Right hindlimb (tissue), 1 donor: ENCODE data around the gene UBASH3A.
A peak's percentile ranks its signal among the peaks of the same experiment; 100 is the strongest.
"Not testable (repeated sequence)": the region's sequence is repeated elsewhere in the genome, so short reads cannot be mapped to it uniquely, and the experiment has no call there.

Experiments used
- DNase-seq: peaks from one replicate; pipeline ENCODE4 v3.0.0-alpha.2; 2018

UBASH3A gene

GRCh38 chr21:42454786-42455185, 51.1 kb downstream of the UBASH3A start:
- peak; percentile 37 for DNase-seq

DNA sequence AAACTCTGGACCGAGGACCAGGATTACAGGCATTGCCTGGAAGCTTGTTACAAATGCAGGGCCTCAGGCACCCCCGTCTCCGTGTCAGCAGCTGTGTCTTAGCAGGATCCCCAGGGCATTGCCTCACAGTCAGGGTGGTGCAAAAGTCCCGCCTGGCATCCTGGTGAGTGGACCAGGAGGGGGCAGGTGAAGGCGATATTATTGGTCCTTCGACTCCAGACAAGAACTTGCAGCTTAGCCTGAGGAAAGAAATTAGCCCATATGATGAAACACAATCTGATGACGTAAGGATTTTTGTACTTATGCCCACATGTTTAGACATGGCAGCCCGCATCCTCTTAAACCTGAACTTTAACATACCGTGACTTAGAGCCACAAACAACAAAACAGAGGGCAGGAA, 51.5 kb downstream of the UBASH3A start:
- DNase-seq, result peak; percentile 14

DNA sequence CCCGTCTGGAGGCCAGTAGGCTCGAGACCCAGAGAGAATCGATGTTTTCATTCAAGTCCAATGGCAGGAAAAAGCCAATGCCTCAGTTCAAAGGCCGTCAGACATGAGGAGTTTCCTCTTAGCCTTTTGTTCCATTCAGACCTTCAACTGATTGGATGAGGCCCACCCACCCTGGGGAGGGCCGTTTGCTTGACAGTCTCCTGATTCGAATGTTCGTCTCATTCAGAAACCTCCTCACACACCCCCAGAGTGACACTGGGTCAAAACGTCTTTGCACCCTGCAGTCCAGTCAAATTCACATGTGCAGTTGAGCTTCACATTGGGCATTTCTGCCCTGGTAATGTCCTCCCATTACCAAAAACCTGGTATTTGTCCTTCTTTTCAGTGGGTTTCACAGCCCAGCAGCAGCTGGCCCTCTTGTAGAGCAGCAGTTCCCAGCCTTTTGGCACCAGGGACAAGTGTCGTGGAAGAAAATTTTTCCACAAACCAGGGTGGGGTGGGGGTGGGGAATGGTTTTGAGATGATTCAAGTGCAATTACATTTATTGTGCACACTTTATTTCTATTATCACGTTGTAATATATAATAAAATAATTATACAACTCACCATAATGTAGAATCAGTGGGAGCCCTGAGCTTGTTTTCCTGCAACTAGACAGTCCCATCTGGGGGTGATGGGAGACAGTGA, 52.2 kb downstream of the UBASH3A start:
- peak; percentile 2 for DNase-seq

DNA sequence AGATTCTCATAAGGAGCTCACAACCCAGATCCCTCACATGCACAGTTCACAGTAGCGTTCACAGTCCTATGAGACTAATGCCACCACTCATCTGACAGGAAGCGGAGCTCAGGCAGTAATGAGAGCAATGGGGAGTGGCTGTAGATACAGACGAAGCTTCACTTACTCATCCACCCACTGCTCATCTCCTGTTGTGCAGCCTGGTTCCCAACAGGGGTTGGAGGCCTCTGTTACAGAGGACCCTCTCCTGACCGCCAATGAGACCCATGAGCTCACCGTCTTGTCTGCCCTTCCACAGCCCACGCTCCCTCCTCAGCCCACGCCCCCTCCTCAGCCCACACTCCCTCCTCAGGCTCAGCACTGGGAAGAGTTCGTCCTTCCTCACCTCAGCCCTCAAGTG, 52.8 kb downstream of the UBASH3A start:
- DNase-seq, result peak; percentile 6

- DNase-seq, result no peak
These were observed 55.4 kb downstream of the UBASH3A start for GRCh38 chr21:42459082-42459460.

DNA sequence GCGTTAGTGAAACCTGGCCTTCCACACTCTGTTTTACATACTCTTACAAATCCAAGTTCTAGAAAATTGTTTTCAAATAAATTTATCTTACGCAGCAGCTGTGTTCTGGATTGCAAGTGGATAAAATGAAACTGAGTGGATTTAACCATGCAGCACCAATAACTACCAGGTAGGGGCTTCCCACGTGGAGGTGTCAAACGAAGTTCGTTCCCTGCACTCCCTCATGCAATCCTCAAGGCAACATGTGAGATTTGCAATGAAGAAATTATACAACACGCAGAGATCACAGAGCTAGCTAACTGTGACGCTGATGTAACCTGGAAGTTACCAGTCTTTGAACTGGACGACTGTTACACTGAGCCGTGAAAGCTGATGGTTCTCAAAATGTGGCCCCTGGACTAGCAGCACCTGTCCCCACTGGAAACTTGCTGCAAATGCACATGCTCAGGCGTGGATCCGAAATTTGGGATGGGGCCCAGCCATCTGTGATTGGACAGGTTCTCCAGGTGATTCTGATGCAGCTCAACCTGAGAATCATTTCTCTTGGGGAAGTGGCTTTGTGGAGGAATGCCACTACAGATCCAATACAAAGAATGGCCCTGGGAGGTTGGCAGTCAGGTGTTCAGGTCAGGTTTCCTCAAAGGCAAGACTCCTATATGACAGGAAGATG, 56.0 kb downstream of the UBASH3A start:
- no peak for DNase-seq

- DNase-seq, result no peak
These were observed 56.9 kb downstream of the UBASH3A start for GRCh38 chr21:42460391-42461184.

GRCh38 chr21:42461185-42461520, 57.5 kb downstream of the UBASH3A start:
- no peak for DNase-seq

DNA sequence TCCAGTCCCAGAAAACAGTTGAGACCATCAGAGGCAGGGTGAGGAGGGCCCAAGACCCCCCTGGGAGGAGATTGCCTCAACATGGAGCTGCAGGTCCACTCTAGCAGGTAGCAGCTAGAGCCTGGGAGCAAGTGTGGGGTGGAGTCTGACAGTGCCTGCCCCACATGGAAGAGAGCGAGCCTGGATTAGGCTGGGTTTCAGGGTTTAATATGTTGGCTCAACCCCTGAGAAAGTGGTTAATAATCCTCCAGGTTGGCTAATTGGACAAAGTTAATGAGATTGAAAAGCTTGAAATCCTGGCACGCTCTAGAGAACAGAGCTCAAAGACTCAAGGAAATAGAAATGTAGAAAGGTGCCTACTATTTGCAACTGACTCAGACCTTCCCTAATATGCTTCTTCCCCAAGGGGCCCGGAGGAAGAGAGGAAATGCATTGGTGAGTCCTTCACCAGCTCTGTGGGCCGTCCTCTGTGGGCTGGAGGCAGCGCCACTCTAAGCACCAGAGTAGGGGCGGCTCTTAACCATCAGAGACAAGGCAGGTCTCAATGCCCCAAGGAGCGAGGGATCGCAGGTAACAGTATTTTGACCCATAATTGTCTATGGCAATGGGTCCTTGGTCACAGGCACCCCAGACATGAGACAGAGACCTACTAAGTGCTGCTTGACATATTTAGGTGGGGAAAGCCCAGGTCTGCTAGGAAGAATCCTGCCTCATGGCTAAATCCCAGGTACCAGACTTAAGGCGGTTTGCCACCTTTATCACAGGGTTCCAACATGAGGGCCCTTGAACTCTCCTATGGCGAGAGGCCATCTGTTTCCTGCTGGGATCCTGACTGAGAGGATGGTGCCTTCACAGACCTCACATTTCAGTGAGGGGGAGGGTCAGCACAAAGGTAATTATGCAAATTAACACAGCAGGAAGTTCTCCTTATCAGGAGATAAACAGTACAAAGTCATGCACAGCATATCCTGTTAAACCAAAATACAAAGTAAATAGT, 58.5 kb downstream of the UBASH3A start:
- peak; percentile 9 for DNase-seq

DNA sequence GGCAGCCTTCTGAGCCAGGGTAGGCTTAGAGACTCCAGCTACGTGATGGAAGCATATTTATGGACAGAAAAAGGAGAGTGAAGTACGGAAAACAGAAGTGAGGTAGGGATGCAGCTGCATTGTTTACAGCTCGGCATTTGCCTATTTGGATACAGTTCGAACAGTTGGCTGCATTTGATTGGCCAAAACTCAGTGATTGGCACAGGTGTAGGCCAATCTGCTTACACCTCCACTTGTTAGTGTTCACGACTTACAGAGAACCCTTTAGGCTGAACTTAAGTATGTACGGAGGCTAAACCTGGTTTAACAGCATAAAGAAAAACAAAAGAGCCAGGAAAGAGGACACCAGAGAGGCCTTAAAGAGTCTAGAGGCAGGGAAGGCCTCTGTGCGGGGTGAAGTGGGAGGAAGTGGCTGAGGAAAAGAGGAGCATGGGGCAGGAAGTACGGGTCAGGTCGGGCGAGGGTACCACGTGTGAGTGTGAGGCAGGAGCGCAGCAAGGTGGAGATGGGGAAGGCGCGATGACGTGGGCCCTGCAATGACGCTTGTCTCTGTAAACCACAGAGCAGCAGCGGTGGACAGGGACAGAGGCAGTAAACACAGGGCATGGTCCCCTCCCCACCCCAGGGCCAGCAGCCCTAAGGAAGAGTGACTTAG, 60.3 kb downstream of the UBASH3A start:
- DNase-seq, result peak; percentile 37

GRCh38 chr21:42465008-42465802, 61.5 kb downstream of the UBASH3A start:
- peak; percentile 44 for DNase-seq

DNA sequence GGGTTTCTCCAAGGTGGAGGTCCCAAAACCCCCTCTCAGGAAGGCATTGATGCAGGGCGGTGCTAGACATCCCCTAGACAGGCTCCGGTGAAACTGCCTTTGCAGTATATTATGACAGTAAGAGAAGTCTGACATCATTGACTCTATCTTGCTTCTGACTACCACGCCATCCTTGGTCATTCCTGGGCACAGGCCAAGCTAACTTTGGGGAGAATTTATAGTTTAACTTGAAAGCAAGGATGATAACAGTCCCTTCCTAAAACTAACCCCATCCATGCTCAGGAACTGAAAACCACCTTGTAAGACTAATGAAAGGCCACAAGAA, 62.1 kb downstream of the UBASH3A start:
- no peak for DNase-seq

GRCh38 chr21:42466700-42467099, 63.0 kb downstream of the UBASH3A start:
- no peak for DNase-seq

DNA sequence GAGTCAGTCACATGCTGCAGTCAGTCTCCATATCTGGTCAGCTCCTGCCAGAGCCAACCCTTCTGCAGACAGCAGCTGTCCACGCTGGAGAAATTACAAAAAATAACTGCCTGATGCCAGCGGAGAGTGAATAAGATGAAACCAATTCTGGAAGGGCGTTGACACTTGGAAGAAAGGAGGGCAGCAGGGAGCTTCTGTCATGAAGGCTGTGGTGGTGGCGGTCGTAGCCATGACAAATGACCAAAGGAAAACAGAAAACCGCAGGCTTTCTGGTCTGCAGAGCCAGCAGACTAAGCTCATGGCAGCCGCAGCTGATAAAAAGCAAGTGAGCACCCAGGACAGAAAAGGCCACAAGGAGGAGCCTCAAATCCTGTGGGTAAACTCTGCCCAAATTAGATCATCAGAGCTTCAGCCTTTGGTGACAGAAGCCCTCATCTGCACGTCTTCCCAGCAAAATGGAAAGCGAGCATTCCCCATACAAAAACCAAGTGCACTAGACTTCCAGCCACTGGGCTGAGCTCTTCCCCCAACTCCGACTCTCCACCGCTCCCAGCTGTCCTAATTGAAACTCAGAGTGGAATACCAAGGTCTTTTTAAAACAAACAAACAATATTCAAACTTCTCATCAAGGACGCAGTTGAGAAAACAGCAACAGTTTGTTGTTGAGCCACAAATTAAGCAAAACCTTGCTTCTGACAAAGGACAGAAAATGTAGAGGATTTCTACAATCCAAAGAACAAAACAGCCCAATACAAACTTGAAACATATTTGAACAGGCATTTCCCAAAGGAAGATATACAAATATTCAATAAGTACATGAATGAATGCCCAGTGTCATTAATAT, 63.7 kb downstream of the UBASH3A start:
- peak; percentile 50 for DNase-seq

DNA sequence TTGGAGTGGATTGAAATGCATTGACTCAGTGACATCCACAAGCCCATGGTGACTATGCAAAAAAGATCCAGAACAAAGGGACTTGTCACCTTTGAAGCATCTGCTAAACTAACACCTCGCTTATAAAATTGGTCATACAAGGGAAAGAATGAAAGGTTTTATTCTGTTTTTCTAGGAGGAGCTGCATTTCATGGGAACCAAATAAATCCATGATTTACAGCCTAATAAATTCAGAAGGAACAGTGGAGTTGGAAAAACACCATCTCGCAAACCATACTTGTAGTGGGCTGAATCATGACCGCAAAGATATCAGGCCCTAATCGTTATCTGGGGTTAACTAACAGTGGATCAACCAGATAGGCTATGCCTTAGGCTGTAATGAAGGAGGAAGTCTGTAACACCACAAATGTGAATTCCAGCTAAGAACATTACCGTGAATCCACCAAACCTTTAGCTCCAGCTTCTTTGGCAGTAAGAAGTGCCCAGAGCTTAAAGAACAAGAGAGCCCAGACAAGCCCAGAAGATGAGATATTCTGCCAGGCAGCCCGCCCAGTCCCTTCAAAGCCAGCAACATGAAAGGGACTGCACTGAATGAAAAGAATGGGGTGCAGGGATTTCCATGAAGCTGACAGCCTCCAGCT, 64.9 kb downstream of the UBASH3A start:
- no peak for DNase-seq

DNA sequence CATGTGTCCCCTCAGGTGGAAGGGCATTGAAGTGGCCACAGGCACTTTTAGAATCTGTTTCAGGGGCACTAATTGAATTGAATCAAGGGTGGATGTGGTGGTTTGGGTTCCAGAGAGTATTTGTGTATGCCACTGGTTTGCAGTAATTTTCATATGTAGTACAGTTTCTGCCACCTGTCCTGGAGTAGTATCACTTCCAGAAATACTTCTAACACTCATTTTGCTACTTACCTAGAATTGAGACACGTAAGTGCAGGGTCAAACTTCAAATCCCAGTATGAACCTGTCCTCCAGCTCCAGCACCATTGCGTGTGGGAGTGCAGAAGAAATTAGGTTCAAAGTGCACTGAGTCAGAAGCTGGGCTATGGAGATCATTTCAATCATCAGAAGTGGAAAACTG, 65.6 kb downstream of the UBASH3A start:
- DNase-seq, result no peak

DNA sequence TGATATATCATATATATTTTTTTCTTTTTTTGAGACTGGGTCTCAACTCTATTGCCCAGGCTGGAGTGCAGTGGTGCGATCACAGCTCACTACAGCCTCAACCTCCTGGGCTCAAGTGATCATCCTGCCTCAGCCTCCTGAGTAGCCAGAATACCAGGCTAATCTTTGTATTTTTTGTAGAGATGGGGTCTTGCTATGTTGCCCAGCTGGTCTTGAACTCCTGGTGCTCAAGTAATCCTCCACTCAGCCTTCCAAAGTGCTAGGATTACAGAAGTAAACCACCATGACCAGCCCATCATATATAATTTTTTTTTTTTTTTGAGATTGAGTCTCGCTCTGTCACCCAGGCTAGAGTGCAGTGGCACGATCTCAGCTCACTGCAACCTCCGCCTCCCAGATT, 66.0 kb downstream of the UBASH3A start:
- not testable (repeated sequence) for DNase-seq

GRCh38 chr21:42471206-42471605, 67.5 kb downstream of the UBASH3A start:
- DNase-seq, result no peak

DNA sequence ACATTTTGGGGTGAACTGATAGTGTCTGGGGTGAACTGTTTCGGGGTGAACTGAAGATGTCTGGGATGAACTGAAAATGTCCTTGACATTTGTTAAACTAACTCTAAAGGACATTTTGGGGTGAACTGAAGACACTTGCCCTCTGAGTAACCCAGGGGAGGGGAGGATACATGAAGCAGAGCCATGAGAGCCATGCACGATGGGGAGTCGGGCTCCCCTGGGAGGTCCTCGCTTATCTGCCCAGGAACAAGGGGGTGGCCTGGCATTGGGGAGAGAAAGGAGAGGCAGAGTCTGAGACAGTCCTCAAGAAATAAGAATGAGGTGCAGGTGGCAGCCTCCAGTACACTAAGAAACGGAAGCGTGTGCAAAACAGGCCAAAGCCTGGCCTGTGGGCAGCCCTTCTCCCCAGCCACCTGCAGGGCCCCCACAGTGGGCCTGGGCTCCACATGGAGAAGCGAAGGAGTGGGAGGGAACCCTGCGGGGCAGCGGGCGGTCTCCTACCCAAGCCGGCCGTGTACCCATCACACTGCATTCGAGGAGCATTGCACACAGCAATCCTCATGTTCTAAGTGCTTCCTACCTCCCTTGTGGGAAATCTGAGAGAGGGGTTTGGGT, 68.1 kb downstream of the UBASH3A start:
- no peak for DNase-seq

DNA sequence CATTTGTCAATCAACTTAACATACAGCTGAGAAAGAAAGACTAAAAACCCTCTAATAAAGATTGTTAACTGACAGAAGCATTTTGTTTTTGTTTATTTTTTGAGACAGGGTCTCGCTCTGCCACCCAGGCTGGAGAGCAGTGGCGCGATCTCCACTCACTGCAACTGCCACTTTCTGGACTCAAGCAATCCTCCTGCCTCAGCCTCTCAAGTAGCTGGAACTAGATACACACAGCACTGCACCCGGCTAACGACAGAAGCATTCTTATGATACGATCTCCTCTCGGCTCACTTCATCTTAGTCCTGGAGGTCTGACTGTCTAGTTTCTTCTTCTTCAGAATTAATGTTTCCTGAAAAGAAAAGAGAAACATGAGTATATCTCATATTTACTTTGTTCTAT, 68.8 kb downstream of the UBASH3A start:
- DNase-seq, result no peak
